PC-9 (cell line): ENCODE data around the gene SHROOM2.

Experiments
- EZH2 ChIP-seq: fragments of 200-600 bp; sonication (generic); IDR thresholded peaks from 2 replicates; pipeline ENCODE4 v1.8.0; 2017; ENCODE audit warnings: antibody characterized with exemption, low read depth
- TF ChIP-seq, protein P1 (sequence below): fragments of 200-600 bp; sonication (generic); conservative IDR thresholded peaks from 2 replicates; pipeline ENCODE4 v1.6.1; 2017; ENCODE audit warnings: mixed run types, antibody characterized with exemption, mild to moderate bottlenecking, moderate library complexity

DNA sequence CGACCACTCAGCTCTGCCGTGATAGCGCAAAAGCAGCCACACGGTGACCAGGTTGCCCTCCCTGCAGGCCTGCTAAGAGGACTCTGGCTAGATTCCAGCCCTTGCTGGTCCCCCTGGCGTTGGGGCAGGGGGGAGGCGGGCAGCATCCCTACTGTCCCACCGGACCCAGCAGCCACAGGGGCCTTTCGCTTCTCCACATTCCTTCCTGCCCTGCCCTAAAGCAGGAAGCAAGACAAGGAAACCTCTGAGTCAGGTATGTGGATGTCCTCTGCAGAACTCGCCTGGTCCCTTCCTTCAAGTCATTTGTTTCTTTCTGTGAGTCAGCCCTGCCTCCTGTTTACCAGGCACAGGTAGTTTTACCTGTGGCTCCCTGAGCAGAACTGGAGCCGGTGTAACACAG, 120.7 kb downstream of the SHROOM2 start:
- TF ChIP-seq, protein P1, sequence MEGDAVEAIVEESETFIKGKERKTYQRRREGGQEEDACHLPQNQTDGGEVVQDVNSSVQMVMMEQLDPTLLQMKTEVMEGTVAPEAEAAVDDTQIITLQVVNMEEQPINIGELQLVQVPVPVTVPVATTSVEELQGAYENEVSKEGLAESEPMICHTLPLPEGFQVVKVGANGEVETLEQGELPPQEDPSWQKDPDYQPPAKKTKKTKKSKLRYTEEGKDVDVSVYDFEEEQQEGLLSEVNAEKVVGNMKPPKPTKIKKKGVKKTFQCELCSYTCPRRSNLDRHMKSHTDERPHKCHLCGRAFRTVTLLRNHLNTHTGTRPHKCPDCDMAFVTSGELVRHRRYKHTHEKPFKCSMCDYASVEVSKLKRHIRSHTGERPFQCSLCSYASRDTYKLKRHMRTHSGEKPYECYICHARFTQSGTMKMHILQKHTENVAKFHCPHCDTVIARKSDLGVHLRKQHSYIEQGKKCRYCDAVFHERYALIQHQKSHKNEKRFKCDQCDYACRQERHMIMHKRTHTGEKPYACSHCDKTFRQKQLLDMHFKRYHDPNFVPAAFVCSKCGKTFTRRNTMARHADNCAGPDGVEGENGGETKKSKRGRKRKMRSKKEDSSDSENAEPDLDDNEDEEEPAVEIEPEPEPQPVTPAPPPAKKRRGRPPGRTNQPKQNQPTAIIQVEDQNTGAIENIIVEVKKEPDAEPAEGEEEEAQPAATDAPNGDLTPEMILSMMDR = no peak
- TF ChIP-seq EZH2 = no peak
